Measurements from ENCODE around the gene CDO1.

- TF ChIP-seq, protein P1, sequence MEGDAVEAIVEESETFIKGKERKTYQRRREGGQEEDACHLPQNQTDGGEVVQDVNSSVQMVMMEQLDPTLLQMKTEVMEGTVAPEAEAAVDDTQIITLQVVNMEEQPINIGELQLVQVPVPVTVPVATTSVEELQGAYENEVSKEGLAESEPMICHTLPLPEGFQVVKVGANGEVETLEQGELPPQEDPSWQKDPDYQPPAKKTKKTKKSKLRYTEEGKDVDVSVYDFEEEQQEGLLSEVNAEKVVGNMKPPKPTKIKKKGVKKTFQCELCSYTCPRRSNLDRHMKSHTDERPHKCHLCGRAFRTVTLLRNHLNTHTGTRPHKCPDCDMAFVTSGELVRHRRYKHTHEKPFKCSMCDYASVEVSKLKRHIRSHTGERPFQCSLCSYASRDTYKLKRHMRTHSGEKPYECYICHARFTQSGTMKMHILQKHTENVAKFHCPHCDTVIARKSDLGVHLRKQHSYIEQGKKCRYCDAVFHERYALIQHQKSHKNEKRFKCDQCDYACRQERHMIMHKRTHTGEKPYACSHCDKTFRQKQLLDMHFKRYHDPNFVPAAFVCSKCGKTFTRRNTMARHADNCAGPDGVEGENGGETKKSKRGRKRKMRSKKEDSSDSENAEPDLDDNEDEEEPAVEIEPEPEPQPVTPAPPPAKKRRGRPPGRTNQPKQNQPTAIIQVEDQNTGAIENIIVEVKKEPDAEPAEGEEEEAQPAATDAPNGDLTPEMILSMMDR (conservative IDR thresholded peaks at IDR 0.05 in 1 of 2, IDR thresholded peaks at IDR 0.05 in 1 of 2; ENCODE audit: extremely low read depth in 1 of 2, insufficient read depth in 1 of 2, low read depth in 1 of 2, low read length in 2 of 2), result no peak
- no peak for TF ChIP-seq EZH2 (IDR thresholded peaks at IDR 0.05; ENCODE audit: borderline replicate concordance, low read length)
Measured at GRCh38 chr5:115829913-115830312, 13.5 kb upstream of the CDO1 start.

Data from mammary epithelial cell (primary cell).